Measurements from ENCODE around the gene PPP2R5C. TPM values are rescaled to one million over a fixed set of nuclear protein-coding genes. Genes with fewer than 3 reads are reported as not detected.

PPP2R5C gene
- total RNA-seq, 1 experiment from 2014 or later = 96.1 TPM

- Histone ChIP-seq H3K9me3 (ENCODE audit: low read length) (no peaks in the 10 kb centered on the region), H3K9ac (ENCODE audit: low read length) (no peak overlapping the region), H3K4me3 (ENCODE audit: low read length) (no peak overlapping the region), H4K20me1 (ENCODE audit: low read length) (no peaks in the 10 kb centered on the region; the same call in 1 of the 2 replicates), H3K4me1 (ENCODE audit: insufficient read depth, low read length) (peaks cover 5% of the 10 kb centered on the region; the same call in 1 of the 2 replicates), H3K4me2 (ENCODE audit: low read length) (no peak overlapping the region), H3F3A (ENCODE audit: low read length, unreplicated experiment) (no peaks in the 10 kb centered on the region), H3K79me2 (ENCODE audit: low read length) (peaks cover 16% of the 10 kb centered on the region), H3K27me3 (ENCODE audit: low read length) (no peaks in the 10 kb centered on the region), H3K9me2 (replicated peaks; ENCODE audit: low read length) (no peaks in the 10 kb centered on the region), H3K36me3 (ENCODE audit: low read depth, low read length) (peaks cover 2% of the 10 kb centered on the region; the same call in 1 of the 2 replicates), H3K27ac (ENCODE audit: low read length) (no peak overlapping the region), H2AFZ (ENCODE audit: low read length) (no peak overlapping the region)
- no peak for DNase-seq
- CTCF ChIA-PET = no interaction called here
- no peak for ATAC-seq
- TF ChIP-seq CTCF (conservative IDR thresholded peaks at IDR 0.05; ENCODE audit: low read depth, low read length) = no peak
- TF ChIP-seq EZH2 (IDR thresholded peaks at IDR 0.05; ENCODE audit: low read length, unreplicated experiment) = no peak
- no peak for TF ChIP-seq EZH2phosphoT487 (IDR thresholded peaks at IDR 0.05; ENCODE audit: borderline replicate concordance, low read length)
- POLR2A ChIA-PET (ENCODE audit: unreplicated experiment) = no interaction called here
- no TSS peak for BruUV-seq (replicated peaks)
- intact Hi-C loops (cut with micrococcal nuclease) = no loop called here
Observed at GRCh38 chr14:101879529-101880336, 118.2 kb downstream of the PPP2R5C start.

- no peaks in the 10 kb centered on the region for H3K9me3 ChIP-seq (ENCODE audit: low read length)
- no peak for TF ChIP-seq EZH2phosphoT487 (IDR thresholded peaks at IDR 0.05; ENCODE audit: borderline replicate concordance, low read length)
- TF ChIP-seq EZH2 (IDR thresholded peaks at IDR 0.05; ENCODE audit: low read length, unreplicated experiment) = no peak
- no peak overlapping the region for H3K4me3 ChIP-seq (ENCODE audit: low read length)
- ChIA-PET POLR2A (ENCODE audit: unreplicated experiment) (no interaction called here), CTCF (no interaction called here)
- H3K9me2 ChIP-seq (replicated peaks; ENCODE audit: low read length) = no peaks in the 10 kb centered on the region
- no TSS peak for BruUV-seq (replicated peaks)
- intact Hi-C loops (cut with micrococcal nuclease) = no loop called here
- DNase-seq = no peak
- no peaks in the 10 kb centered on the region for H3K27me3 ChIP-seq (ENCODE audit: low read length)
- no peaks in the 10 kb centered on the region; the same call in 1 of the 2 replicates for H4K20me1 ChIP-seq (ENCODE audit: low read length)
- H3F3A ChIP-seq (ENCODE audit: low read length, unreplicated experiment) = no peaks in the 10 kb centered on the region
- peaks cover 8% of the 10 kb centered on the region; the same call in 1 of the 2 replicates for H3K79me2 ChIP-seq (ENCODE audit: low read length)
- H3K4me1 ChIP-seq (ENCODE audit: insufficient read depth, low read length) = no peaks in the 10 kb centered on the region
- ATAC-seq = no peak
- H2AFZ ChIP-seq (ENCODE audit: low read length) = no peak overlapping the region
- H3K9ac ChIP-seq (ENCODE audit: low read length) = no peak overlapping the region
- H3K27ac ChIP-seq (ENCODE audit: low read length) = no peak overlapping the region
- H3K4me2 ChIP-seq (ENCODE audit: low read length) = no peak overlapping the region
- H3K36me3 ChIP-seq (ENCODE audit: low read depth, low read length) = peaks cover 2% of the 10 kb centered on the region; the same call in 1 of the 2 replicates
Observed at GRCh38 chr14:101881426-101881825, 119.9 kb downstream of the PPP2R5C start.

GRCh38 chr14:101882141-101882935 is 120.8 kb downstream of the PPP2R5C start:
- H3K27me3 ChIP-seq (ENCODE audit: low read length) = no peaks in the 10 kb centered on the region
- H3K36me3 ChIP-seq (ENCODE audit: low read depth, low read length) = peaks cover 2% of the 10 kb centered on the region; the same call in 1 of the 2 replicates
- H3K4me1 ChIP-seq (ENCODE audit: insufficient read depth, low read length) = no peaks in the 10 kb centered on the region
- BruUV-seq (replicated peaks) = no TSS peak
- H3K9ac ChIP-seq (ENCODE audit: low read length) = no peak overlapping the region
- no peaks in the 10 kb centered on the region for H3K9me3 ChIP-seq (ENCODE audit: low read length)
- H3K9me2 ChIP-seq (replicated peaks; ENCODE audit: low read length) = no peaks in the 10 kb centered on the region
- ATAC-seq (no peak), DNase-seq (no peak)
- POLR2A ChIA-PET (ENCODE audit: unreplicated experiment) = no interaction called here
- no peak overlapping the region for H2AFZ ChIP-seq (ENCODE audit: low read length)
- H4K20me1 ChIP-seq (ENCODE audit: low read length) = no peaks in the 10 kb centered on the region; the same call in 1 of the 2 replicates
- TF ChIP-seq EZH2 (IDR thresholded peaks at IDR 0.05; ENCODE audit: low read length, unreplicated experiment) (no peak), EZH2phosphoT487 (IDR thresholded peaks at IDR 0.05; ENCODE audit: borderline replicate concordance, low read length) (no peak), CTCF (conservative IDR thresholded peaks at IDR 0.05; ENCODE audit: low read depth, low read length) (no peak)
- H3K4me3 ChIP-seq (ENCODE audit: low read length) = no peak overlapping the region
- H3F3A ChIP-seq (ENCODE audit: low read length, unreplicated experiment) = no peaks in the 10 kb centered on the region
- H3K4me2 ChIP-seq (ENCODE audit: low read length) = no peak overlapping the region
- H3K79me2 ChIP-seq (ENCODE audit: low read length) = peaks cover 8% of the 10 kb centered on the region; the same call in 1 of the 2 replicates
- intact Hi-C loops (cut with micrococcal nuclease) = no loop called here
- CTCF ChIA-PET = no interaction called here
- no peak overlapping the region for H3K27ac ChIP-seq (ENCODE audit: low read length)
